Glutamatergic neuron (in vitro differentiated cells): ENCODE data around the gene VWA8. TPM values are rescaled to one million over a fixed set of nuclear protein-coding genes. Genes with fewer than 3 reads are reported as not detected.
A peak's percentile ranks its signal among the peaks of the same experiment; 100 is the strongest.

ENCODE experiments used
- DNase-seq: peaks from one replicate; pipeline ENCODE4 v3.0.0; 2022
- H3K27ac Mint-ChIP-seq: one replicate; pipeline ENCODE4 v1.8.0; 2020; ENCODE audit warnings: mild to moderate bottlenecking, mixed read lengths, inconsistent platforms; ENCODE audit not compliant: unreplicated experiment
- H3K27me3 Mint-ChIP-seq: one replicate; pipeline ENCODE4 v1.8.0; 2020; ENCODE audit warnings: mild to moderate bottlenecking, moderate library complexity, mixed read lengths, inconsistent platforms; ENCODE audit not compliant: unreplicated experiment
- H3K36me3 Mint-ChIP-seq: one replicate; pipeline ENCODE4 v1.8.0; 2020; ENCODE audit warnings: mild to moderate bottlenecking, mixed read lengths, inconsistent platforms; ENCODE audit not compliant: unreplicated experiment
- H3K4me1 Mint-ChIP-seq: one replicate; pipeline ENCODE4 v1.8.0; 2020; ENCODE audit warnings: mild to moderate bottlenecking, low read depth, mixed read lengths, inconsistent platforms; ENCODE audit not compliant: unreplicated experiment
- H3K4me3 Mint-ChIP-seq: one replicate; pipeline ENCODE4 v1.8.0; 2020; ENCODE audit warnings: mild to moderate bottlenecking, mixed read lengths, inconsistent platforms; ENCODE audit not compliant: unreplicated experiment
- H3K9me3 Mint-ChIP-seq: one replicate; pipeline ENCODE4 v1.8.0; 2020; ENCODE audit warnings: mild to moderate bottlenecking, moderate library complexity, mixed read lengths, inconsistent platforms; ENCODE audit not compliant: unreplicated experiment
- total RNA-seq: library from RNA; stranded (reverse); fragmentation: NEBNext Ultra II Directional; extraction: Animal tissue kit (Norgen Biotek cat#: 25700); gene quantifications from one replicate; pipeline ENCODE4 v1.2.1, GENCODE V29; 2021; ENCODE audit not compliant: unreplicated experiment
- TF ChIP-seq, protein P1 (sequence below): fragments of 200-600 bp; sonication (generic); IDR thresholded peaks from one replicate; pipeline ENCODE4 v1.5.0; 2021; ENCODE audit not compliant: partially characterized antibody, unreplicated experiment

Gene VWA8
- total RNA-seq, 1 donor from 2014 or later: 16.4 TPM

GRCh38 chr13:41660411-41660810 lies 300.5 kb downstream of the VWA8 start:
- H3K4me1 Mint-ChIP-seq: no peaks in the 10 kb centered on the region

DNA sequence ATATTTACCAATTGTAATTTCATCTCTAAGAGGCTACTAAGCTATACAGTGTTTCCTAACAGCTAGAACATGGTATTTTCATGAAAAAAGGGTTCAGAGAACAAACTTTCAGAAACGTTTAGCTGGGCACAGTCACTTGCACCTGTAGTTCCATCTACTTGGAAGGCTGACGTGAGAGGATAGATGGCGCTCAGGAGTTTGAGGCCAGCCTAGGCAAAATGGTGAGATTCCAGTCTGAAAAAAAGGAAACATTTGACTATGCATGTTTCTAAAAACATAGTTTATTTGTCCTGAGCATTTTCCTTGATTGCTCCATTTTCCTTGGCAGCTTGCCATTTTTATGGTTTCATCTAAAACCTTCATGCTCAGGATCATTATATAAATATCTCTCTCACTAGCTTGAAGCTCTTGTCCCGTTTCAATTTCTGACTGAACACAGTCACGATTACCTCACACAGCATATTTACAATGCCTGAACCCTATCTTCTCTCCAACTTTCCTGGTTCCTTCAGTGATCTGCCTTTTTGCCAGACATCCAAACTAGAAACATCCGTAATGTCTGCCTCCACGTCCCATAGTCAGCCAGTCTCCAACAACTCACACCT lies 302.8 kb downstream of the VWA8 start:
- Mint-ChIP-seq H3K36me3 (no peaks in the 10 kb centered on the region), H3K27me3 (no peaks in the 10 kb centered on the region), H3K4me3 (no peak overlapping the region), H3K27ac (no peak overlapping the region), H3K9me3 (no peaks in the 10 kb centered on the region), H3K4me1 (no peaks in the 10 kb centered on the region)
- DNase-seq: no peak
- TF ChIP-seq, protein P1, sequence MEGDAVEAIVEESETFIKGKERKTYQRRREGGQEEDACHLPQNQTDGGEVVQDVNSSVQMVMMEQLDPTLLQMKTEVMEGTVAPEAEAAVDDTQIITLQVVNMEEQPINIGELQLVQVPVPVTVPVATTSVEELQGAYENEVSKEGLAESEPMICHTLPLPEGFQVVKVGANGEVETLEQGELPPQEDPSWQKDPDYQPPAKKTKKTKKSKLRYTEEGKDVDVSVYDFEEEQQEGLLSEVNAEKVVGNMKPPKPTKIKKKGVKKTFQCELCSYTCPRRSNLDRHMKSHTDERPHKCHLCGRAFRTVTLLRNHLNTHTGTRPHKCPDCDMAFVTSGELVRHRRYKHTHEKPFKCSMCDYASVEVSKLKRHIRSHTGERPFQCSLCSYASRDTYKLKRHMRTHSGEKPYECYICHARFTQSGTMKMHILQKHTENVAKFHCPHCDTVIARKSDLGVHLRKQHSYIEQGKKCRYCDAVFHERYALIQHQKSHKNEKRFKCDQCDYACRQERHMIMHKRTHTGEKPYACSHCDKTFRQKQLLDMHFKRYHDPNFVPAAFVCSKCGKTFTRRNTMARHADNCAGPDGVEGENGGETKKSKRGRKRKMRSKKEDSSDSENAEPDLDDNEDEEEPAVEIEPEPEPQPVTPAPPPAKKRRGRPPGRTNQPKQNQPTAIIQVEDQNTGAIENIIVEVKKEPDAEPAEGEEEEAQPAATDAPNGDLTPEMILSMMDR: no peak

More at GRCh38 chr13:41660411-41660810, 300.5 kb downstream of the VWA8 start:
- Mint-ChIP-seq H3K27me3 (no peaks in the 10 kb centered on the region), H3K4me3 (no peak overlapping the region), H3K9me3 (no peaks in the 10 kb centered on the region), H3K27ac (no peak overlapping the region), H3K36me3 (no peaks in the 10 kb centered on the region)
- TF ChIP-seq, protein P1: no peak
- no peak for DNase-seq

GRCh38 chr13:41655997-41656396 lies 304.9 kb downstream of the VWA8 start:
- TF ChIP-seq, protein P1: no peak
- Mint-ChIP-seq H3K27ac (no peak overlapping the region), H3K27me3 (no peaks in the 10 kb centered on the region), H3K9me3 (no peaks in the 10 kb centered on the region), H3K36me3 (no peaks in the 10 kb centered on the region), H3K4me1 (no peaks in the 10 kb centered on the region), H3K4me3 (no peak overlapping the region)
- DNase-seq: no peak

GRCh38 chr13:41654796-41655195 lies 306.1 kb downstream of the VWA8 start:
- DNase-seq: no peak
- H3K4me3 Mint-ChIP-seq: no peak overlapping the region
- H3K27me3 Mint-ChIP-seq: no peaks in the 10 kb centered on the region
- TF ChIP-seq, protein P1: no peak
- H3K9me3 Mint-ChIP-seq: no peaks in the 10 kb centered on the region
- no peak overlapping the region for H3K27ac Mint-ChIP-seq
- no peaks in the 10 kb centered on the region for H3K4me1 Mint-ChIP-seq
- H3K36me3 Mint-ChIP-seq: no peaks in the 10 kb centered on the region

GRCh38 chr13:41652735-41653361 lies 308.1 kb downstream of the VWA8 start:
- no peaks in the 10 kb centered on the region for H3K27me3 Mint-ChIP-seq
- no peak for DNase-seq
- no peaks in the 10 kb centered on the region for H3K9me3 Mint-ChIP-seq
- no peaks in the 10 kb centered on the region for H3K4me1 Mint-ChIP-seq
- TF ChIP-seq, protein P1: peak; percentile 44
- no peaks in the 10 kb centered on the region for H3K36me3 Mint-ChIP-seq
- no peak overlapping the region for H3K4me3 Mint-ChIP-seq
- no peak overlapping the region for H3K27ac Mint-ChIP-seq
